Neural progenitor cell (in vitro differentiated cells): ENCODE measurements around the gene C1orf226. TPM values are rescaled to one million over a fixed set of nuclear protein-coding genes. Genes with fewer than 3 reads are reported as not detected.

ENCODE experiments used
- DNase-seq: peaks from one replicate; pipeline ENCODE4 v3.0.0-alpha.2; 2016; ENCODE audit warnings: low spot score
- H2AFZ ChIP-seq: fragments of 200-600 bp; sonication (generic); replicated peaks from 2 replicates; pipeline ENCODE4 v1.6.1; 2016; ENCODE audit warnings: antibody characterized with exemption
- H3F3A ChIP-seq: fragments of 200-600 bp; sonication (generic); 2 replicates; pipeline ENCODE4 v1.6.1; 2016; ENCODE audit warnings: antibody characterized with exemption, low read depth
- H3K27ac ChIP-seq: fragments of 200-600 bp; sonication (generic); 2 replicates; pipeline ENCODE4 v1.5.1; 2016; ENCODE audit warnings: mild to moderate bottlenecking
- H3K27me3 ChIP-seq: fragments of 200-600 bp; sonication (generic); 2 replicates; pipeline ENCODE4 v1.6.1; 2016; ENCODE audit warnings: mild to moderate bottlenecking, moderate library complexity
- H3K36me3 ChIP-seq: fragments of 200-600 bp; sonication (generic); 2 replicates; pipeline ENCODE4 v1.5.1; 2016
- H3K4me1 ChIP-seq: fragments of 200-600 bp; sonication (generic); 2 replicates; pipeline ENCODE4 v1.6.1; 2016; ENCODE audit warnings: mixed run types
- H3K4me2 ChIP-seq: fragments of 200-600 bp; sonication (generic); 2 replicates; pipeline ENCODE4 v1.6.1; 2016
- H3K4me3 ChIP-seq: fragments of 200-600 bp; sonication (generic); 2 replicates; pipeline ENCODE4 v1.5.1; 2016
- H3K79me2 ChIP-seq: fragments of 200-600 bp; sonication (generic); 2 replicates; pipeline ENCODE4 v1.6.1; 2016; ENCODE audit warnings: low read depth
- H3K9ac ChIP-seq: fragments of 200-600 bp; sonication (generic); 2 replicates; pipeline ENCODE4 v1.6.1; 2016
- H3K9me3 ChIP-seq: fragments of 200-600 bp; sonication (generic); 2 replicates; pipeline ENCODE4 v1.5.1; 2016; ENCODE audit warnings: low read depth
- H4K20me1 ChIP-seq: fragments of 200-600 bp; sonication (generic); 2 replicates; pipeline ENCODE4 v1.6.1; 2016; ENCODE audit warnings: low read depth
- H3K27ac Mint-ChIP-seq: 3 replicates; pipeline ENCODE4 v1.8.0; 2021; ENCODE audit warnings: mixed read lengths
- H3K27me3 Mint-ChIP-seq: 2 replicates; pipeline ENCODE4 v1.8.0; 2022; ENCODE audit warnings: low read depth, mild to moderate bottlenecking, inconsistent platforms, moderate library complexity, mixed read lengths; ENCODE audit not compliant: insufficient read depth
- H3K36me3 Mint-ChIP-seq: 3 replicates; pipeline ENCODE4 v1.8.0; 2021; ENCODE audit warnings: mixed read lengths
- H3K4me1 Mint-ChIP-seq: 3 replicates; pipeline ENCODE4 v1.8.0; 2021; ENCODE audit warnings: mixed read lengths
- H3K4me3 Mint-ChIP-seq: 3 replicates; pipeline ENCODE4 v1.8.0; 2021; ENCODE audit warnings: mild to moderate bottlenecking, moderate library complexity, mixed read lengths
- H3K9me3 Mint-ChIP-seq: 3 replicates; pipeline ENCODE4 v1.8.0; 2020; ENCODE audit warnings: mixed read lengths
- CTCF ChIP-seq: fragments of 200-600 bp; sonication (generic); IDR thresholded peaks from 2 replicates; pipeline ENCODE4 v1.5.1; 2017; ENCODE audit warnings: antibody characterized with exemption, mild to moderate bottlenecking
- EZH2 ChIP-seq: fragments of 200-600 bp; sonication (generic); IDR thresholded peaks from 2 replicates; pipeline ENCODE4 v1.6.1; 2017; ENCODE audit warnings: antibody characterized with exemption, mild to moderate bottlenecking, moderate library complexity
- EZH2phosphoT487 ChIP-seq: fragments of 200-600 bp; sonication (generic); IDR thresholded peaks from 2 replicates; pipeline ENCODE4 v1.6.1; 2017; ENCODE audit warnings: antibody characterized with exemption
- total RNA-seq: library from RNA; depleted of rRNA; stranded (reverse); fragments of >200 nt; gene quantifications from 2 replicates; pipeline ENCODE4 v1.2.3, GENCODE V29; 2015; ENCODE audit warnings: low replicate concordance

The C1orf226 gene
- total RNA-seq, 1 donor from 2014 or later = 3.9 TPM

- no peak overlapping the region for H3K27ac Mint-ChIP-seq
- H3K79me2 ChIP-seq = no peaks in the 10 kb centered on the region
- DNase-seq = no peak
- peaks cover 51% of the 10 kb centered on the region for H3K36me3 Mint-ChIP-seq
- H3K27ac ChIP-seq = no peak overlapping the region
- no peaks in the 10 kb centered on the region for H3K36me3 ChIP-seq
- H3K9me3 Mint-ChIP-seq = no peaks in the 10 kb centered on the region
- no peak overlapping the region for H2AFZ ChIP-seq
- TF ChIP-seq EZH2 (no peak), EZH2phosphoT487 (no peak), CTCF (no peak)
- no peak overlapping the region for H3K9ac ChIP-seq
- no peak overlapping the region for H3K4me3 ChIP-seq
- no peaks in the 10 kb centered on the region for H3K9me3 ChIP-seq
- H3K27me3 ChIP-seq = no peaks in the 10 kb centered on the region
- H3K4me2 ChIP-seq = no peak overlapping the region
- peaks cover 26% of the 10 kb centered on the region for H3K4me1 Mint-ChIP-seq
- peaks cover 5% of the 10 kb centered on the region for H3K27me3 Mint-ChIP-seq
- H3F3A ChIP-seq = no peaks in the 10 kb centered on the region
- no peaks in the 10 kb centered on the region for H3K4me1 ChIP-seq
- H3K4me3 Mint-ChIP-seq = no peak overlapping the region
- H4K20me1 ChIP-seq = no peaks in the 10 kb centered on the region
Observed at GRCh38 chr1:162360874-162361260, 20.7 kb upstream of the C1orf226 start.

DNA sequence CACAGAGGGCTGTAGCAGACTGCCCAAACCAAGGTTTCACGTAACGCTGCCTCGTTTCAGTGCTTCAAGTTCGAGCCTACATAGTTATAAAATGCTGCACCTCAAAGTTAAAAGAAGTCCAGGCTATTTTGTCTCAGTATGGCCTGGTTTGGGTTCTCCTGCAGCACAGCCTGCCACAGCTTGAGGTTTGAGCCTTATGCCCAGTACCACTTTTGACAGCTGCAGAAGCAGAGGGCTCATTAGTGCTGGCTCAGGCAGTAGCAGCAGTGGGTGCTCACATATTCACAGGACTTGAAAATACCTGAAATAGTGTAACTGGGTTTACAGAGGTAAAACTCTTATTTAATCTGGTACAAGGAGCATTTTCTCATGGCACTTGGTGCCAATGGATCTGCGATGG, 20.2 kb upstream of the C1orf226 start:
- no peak overlapping the region for H3K4me3 Mint-ChIP-seq
- Histone ChIP-seq H3K27ac (no peak overlapping the region), H3F3A (no peaks in the 10 kb centered on the region), H3K4me3 (no peak overlapping the region), H3K9me3 (no peaks in the 10 kb centered on the region), H3K79me2 (no peaks in the 10 kb centered on the region), H3K4me2 (no peak overlapping the region), H3K4me1 (no peaks in the 10 kb centered on the region), H3K9ac (no peak overlapping the region), H3K27me3 (no peaks in the 10 kb centered on the region), H3K36me3 (no peaks in the 10 kb centered on the region), H2AFZ (no peak overlapping the region), H4K20me1 (no peaks in the 10 kb centered on the region)
- H3K9me3 Mint-ChIP-seq = no peaks in the 10 kb centered on the region
- peaks cover 5% of the 10 kb centered on the region for H3K27me3 Mint-ChIP-seq
- H3K36me3 Mint-ChIP-seq = peaks cover 51% of the 10 kb centered on the region
- H3K4me1 Mint-ChIP-seq = peaks cover 26% of the 10 kb centered on the region
- TF ChIP-seq EZH2phosphoT487 (no peak), EZH2 (no peak), CTCF (no peak)
- no peak for DNase-seq
- H3K27ac Mint-ChIP-seq = no peak overlapping the region

GRCh38 chr1:162363823-162364222, 17.7 kb upstream of the C1orf226 start:
- Mint-ChIP-seq H3K27me3 (peaks cover 5% of the 10 kb centered on the region), H3K4me3 (no peak overlapping the region)
- no peak for DNase-seq

More at GRCh38 chr1:162363823-162364222, 17.7 kb upstream of the C1orf226 start:
- Mint-ChIP-seq H3K36me3 (peaks cover 41% of the 10 kb centered on the region), H3K27ac (no peak overlapping the region), H3K4me1 (peaks cover 17% of the 10 kb centered on the region), H3K9me3 (no peaks in the 10 kb centered on the region)
- Histone ChIP-seq H3K27ac (no peak overlapping the region), H3K4me3 (no peak overlapping the region), H3K27me3 (no peaks in the 10 kb centered on the region), H3K36me3 (no peaks in the 10 kb centered on the region), H3K4me1 (no peaks in the 10 kb centered on the region), H3K4me2 (no peak overlapping the region), H3F3A (no peaks in the 10 kb centered on the region), H3K9ac (no peak overlapping the region), H2AFZ (no peak overlapping the region), H4K20me1 (no peaks in the 10 kb centered on the region), H3K9me3 (no peaks in the 10 kb centered on the region), H3K79me2 (no peaks in the 10 kb centered on the region)
- TF ChIP-seq CTCF = no peak
- no peak for TF ChIP-seq EZH2
- TF ChIP-seq EZH2phosphoT487 = no peak
